GM21528 (cell line): ENCODE data around the gene SDR39U1.

Experiments used
- ATAC-seq: cut with Tn5 transposase; IDR thresholded peaks from one replicate; pipeline ENCODE4 v1.9.1; 2021; ENCODE audit warnings: mild to moderate bottlenecking, moderate library complexity; ENCODE audit not compliant: unreplicated experiment, low FRiP score

SDR39U1 gene

DNA sequence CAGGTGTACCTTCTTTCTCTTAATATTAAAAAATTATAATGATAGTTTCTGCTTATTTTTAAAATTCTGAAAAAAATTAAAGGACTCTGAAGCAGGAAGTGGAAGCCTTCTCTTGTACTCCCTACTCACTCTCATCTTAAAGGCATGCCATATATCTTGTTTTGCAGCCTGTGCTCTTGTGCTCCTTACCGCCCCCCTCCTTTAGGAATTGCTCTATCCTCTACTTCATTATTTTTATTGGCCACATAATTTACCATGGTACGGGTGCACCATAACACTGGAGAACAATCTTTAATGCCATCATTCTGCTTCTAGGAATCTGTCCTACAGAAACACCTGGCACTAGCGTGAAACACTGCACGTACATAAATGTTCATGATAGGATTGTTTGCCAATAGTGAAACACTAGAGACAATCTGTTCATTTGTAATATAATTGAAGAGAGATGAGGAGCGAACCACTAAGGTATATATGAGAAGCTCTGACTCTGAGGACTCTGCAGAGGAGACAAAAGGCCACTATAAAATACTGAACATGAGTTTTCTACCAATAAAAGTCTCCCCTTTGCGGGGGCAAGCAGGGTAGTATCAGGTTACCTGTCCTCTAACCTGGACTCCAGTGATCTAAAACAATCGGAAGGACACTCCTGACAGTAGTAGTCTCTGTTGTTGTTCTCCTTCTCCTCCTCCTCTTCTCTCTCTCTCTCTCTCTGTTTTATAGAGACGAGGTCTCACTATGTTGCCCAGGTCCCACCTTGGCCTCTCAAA is 50.1 kb downstream of the SDR39U1 start:
- ATAC-seq, result no peak

DNA sequence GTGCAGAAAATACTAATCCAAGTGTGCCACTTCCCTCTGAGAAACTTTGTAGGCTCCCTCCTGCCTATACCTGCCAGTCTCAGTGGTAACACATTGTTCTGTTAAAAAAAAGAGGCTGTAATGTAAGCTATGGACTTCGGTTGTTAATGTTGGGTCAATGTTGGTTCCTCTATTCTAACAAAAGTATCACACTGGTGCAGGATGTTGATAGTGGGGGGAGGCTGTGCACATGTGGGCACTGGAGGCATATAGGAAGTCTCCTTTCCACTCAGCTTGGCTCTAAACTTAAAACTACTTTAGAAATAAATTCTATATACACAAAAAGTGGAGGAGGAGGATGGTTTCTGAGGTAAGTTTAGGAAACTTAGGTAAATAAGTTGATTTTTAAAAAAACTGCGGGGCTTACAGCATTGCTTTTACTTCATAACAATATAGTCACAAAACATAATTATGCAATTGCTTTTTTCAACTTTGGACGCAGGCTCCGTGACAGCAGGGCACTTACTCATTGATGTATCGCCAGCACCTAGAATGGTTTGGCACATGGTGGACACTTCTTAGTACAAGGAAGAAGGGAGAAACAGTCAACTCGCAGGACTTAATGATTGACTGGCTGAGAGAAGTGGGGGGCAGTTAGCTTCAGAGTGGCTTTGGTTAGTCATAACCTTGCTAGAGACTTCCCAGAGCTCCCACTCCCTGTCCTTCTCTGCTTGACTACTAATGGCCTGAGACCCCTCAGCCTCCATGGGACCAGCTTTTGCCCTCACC is 51.7 kb downstream of the SDR39U1 start:
- ATAC-seq, result no peak
